MM.1S (cell line): ENCODE results near the gene EBF3.

Source experiments
- DNase-seq: peaks from one replicate; pipeline ENCODE4 v3.0.0-alpha.2; 2015
- H2AFZ ChIP-seq: fragments of 300-600 bp; sonication (generic); 2 replicates; pipeline ENCODE4 v1.6.0; 2016; ENCODE audit warnings: antibody characterized with exemption, low read length
- H3F3A ChIP-seq: fragments of 300-600 bp; sonication (generic); 2 replicates; pipeline ENCODE4 v1.6.1; 2016; ENCODE audit warnings: mild to moderate bottlenecking, antibody characterized with exemption, low read length, moderate library complexity, mixed read lengths; ENCODE audit not compliant: insufficient read depth
- H3K27ac ChIP-seq: fragments of 300-600 bp; sonication (generic); 2 replicates; pipeline ENCODE4 v1.5.1; 2016; ENCODE audit warnings: mild to moderate bottlenecking, low read length
- H3K27me3 ChIP-seq: fragments of 300-600 bp; sonication (generic); replicated peaks from 2 replicates; pipeline ENCODE4 v1.6.0; 2016; ENCODE audit warnings: low read length; ENCODE audit not compliant: insufficient read depth
- H3K36me3 ChIP-seq: fragments of 300-600 bp; sonication (generic); replicated peaks from 2 replicates; pipeline ENCODE4 v1.6.1; 2016; ENCODE audit warnings: mild to moderate bottlenecking, low read length, mixed read lengths; ENCODE audit not compliant: insufficient read depth
- H3K4me1 ChIP-seq: fragments of 300-600 bp; sonication (generic); 2 replicates; pipeline ENCODE4 v1.6.1; 2016; ENCODE audit warnings: low read length, mixed read lengths
- H3K4me2 ChIP-seq: fragments of 300-600 bp; sonication (generic); 2 replicates; pipeline ENCODE4 v1.6.0; 2016; ENCODE audit warnings: low read depth, low read length
- H3K4me3 ChIP-seq: fragments of 300-600 bp; sonication (generic); 2 replicates; pipeline ENCODE4 v1.5.1; 2016; ENCODE audit warnings: low read length, mixed read lengths
- H3K79me2 ChIP-seq: fragments of 300-600 bp; sonication (generic); 2 replicates; pipeline ENCODE4 v1.6.1; 2016; ENCODE audit warnings: mixed run types, low read length, mixed read lengths
- H3K9ac ChIP-seq: fragments of 300-600 bp; sonication (generic); 2 replicates; pipeline ENCODE4 v1.6.1; 2016; ENCODE audit warnings: low read length, mixed read lengths
- H3K9me2 ChIP-seq: fragments of 300-600 bp; sonication (generic); replicated peaks from 2 replicates; pipeline ENCODE4 v1.6.1; 2016; ENCODE audit warnings: mild to moderate bottlenecking, low read length, mixed read lengths; ENCODE audit not compliant: insufficient read depth
- H3K9me3 ChIP-seq: fragments of 300-600 bp; sonication (generic); replicated peaks from 2 replicates; pipeline ENCODE4 v1.6.1; 2016; ENCODE audit warnings: mild to moderate bottlenecking, low read length, mixed read lengths; ENCODE audit not compliant: insufficient read depth
- H4K20me1 ChIP-seq: fragments of 300-600 bp; sonication (generic); 2 replicates; pipeline ENCODE4 v1.6.1; 2016; ENCODE audit warnings: mild to moderate bottlenecking, low read length, moderate library complexity, mixed read lengths; ENCODE audit not compliant: insufficient read depth
- EZH2 ChIP-seq: fragments of 300-600 bp; sonication (generic); optimal IDR thresholded peaks from 2 replicates; pipeline ENCODE3; 2017; ENCODE audit warnings: low read depth, mild to moderate bottlenecking, antibody characterized with exemption, low read length, mixed read lengths
- EZH2phosphoT487 ChIP-seq: fragments of 300-600 bp; sonication (generic); IDR thresholded peaks from 2 replicates; pipeline ENCODE4 v1.6.1; 2018; ENCODE audit warnings: antibody characterized with exemption, low read length
- TF ChIP-seq, protein P1 (sequence below): fragments of 300-600 bp; sonication (generic); IDR thresholded peaks from 2 replicates; pipeline ENCODE4 v1.5.1; 2016; ENCODE audit warnings: antibody characterized with exemption, low read length, mixed read lengths

EBF3 gene

DNA sequence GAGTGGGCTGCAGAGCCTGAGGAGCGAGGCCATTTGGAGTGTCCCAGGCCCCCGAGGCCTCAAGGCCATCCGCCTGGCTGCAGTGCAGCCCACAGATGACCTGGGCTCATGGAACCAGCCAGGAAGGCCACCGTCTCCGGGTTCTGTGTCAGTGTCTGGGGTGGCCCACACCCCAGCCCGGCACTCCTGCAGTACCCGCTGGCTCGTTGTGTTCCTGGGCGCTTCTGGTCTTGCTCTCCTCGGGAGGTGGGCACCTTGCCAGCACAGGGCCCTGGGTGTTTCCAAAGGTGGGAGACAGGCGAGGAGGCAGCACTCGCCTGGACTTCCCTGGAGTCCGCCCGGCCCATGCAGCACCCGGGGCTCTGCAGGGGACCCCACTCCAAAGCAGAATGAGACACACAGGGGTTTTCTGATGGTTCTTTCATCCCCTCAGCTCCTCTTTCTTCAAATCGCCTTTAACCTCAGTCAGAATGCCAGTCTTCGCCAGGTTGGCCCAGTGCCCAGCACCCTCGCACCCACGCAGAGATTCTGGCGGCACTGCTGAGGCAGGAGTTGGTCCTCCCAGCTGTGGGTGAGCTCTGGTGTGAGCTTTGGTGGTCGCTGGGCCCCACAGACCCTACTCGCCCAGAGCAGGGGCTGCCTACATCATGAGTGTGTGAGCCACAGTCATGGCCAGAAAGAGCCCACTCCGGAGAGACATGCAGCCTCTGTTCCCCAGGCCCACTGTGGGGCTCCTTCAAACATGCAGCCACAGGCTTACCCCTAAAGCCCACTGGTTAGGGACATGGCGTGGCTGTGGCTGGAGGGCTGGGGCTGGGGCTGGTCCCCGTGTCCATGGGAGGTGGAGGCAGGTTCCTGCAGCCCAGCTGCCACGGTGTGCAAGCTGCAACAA lies 155.7 kb downstream of the EBF3 start:
- no peaks in the 10 kb centered on the region for H3K9me2 ChIP-seq
- DNase-seq, result no peak
- no peak overlapping the region for H3K4me2 ChIP-seq
- no peak overlapping the region for H2AFZ ChIP-seq
- TF ChIP-seq, protein P1, sequence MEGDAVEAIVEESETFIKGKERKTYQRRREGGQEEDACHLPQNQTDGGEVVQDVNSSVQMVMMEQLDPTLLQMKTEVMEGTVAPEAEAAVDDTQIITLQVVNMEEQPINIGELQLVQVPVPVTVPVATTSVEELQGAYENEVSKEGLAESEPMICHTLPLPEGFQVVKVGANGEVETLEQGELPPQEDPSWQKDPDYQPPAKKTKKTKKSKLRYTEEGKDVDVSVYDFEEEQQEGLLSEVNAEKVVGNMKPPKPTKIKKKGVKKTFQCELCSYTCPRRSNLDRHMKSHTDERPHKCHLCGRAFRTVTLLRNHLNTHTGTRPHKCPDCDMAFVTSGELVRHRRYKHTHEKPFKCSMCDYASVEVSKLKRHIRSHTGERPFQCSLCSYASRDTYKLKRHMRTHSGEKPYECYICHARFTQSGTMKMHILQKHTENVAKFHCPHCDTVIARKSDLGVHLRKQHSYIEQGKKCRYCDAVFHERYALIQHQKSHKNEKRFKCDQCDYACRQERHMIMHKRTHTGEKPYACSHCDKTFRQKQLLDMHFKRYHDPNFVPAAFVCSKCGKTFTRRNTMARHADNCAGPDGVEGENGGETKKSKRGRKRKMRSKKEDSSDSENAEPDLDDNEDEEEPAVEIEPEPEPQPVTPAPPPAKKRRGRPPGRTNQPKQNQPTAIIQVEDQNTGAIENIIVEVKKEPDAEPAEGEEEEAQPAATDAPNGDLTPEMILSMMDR, result no peak
- no peak for TF ChIP-seq EZH2phosphoT487
- TF ChIP-seq EZH2, result no peak
- no peak overlapping the region for H3K4me3 ChIP-seq
- H3K79me2 ChIP-seq, result no peaks in the 10 kb centered on the region
- H4K20me1 ChIP-seq, result no peaks in the 10 kb centered on the region
- no peaks in the 10 kb centered on the region for H3K9me3 ChIP-seq
- H3K27me3 ChIP-seq, result no peaks in the 10 kb centered on the region
- H3K4me1 ChIP-seq, result no peaks in the 10 kb centered on the region
- no peak overlapping the region for H3K9ac ChIP-seq
- H3K27ac ChIP-seq, result no peak overlapping the region
- no peaks in the 10 kb centered on the region for H3K36me3 ChIP-seq
- H3F3A ChIP-seq, result no peaks in the 10 kb centered on the region

DNA sequence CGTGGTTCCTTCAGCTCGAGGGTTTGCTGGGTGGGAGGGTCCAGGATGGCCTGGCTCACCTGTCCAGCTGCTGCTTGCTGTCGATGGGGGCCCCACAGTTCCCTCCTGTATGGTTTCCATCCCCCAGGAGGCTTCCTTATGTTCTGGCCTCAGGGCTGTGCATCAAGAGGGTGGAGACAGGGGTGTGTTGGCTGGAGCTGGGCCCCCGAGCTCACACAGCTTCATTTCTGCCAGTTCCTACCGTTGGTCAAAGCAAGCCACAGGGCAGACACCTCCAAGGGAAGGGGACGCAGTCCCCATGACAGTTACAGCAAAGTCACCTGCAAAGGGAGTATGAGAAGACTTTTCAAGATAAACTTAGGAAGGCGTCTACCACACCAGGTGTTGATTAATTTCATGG lies 156.9 kb downstream of the EBF3 start:
- H4K20me1 ChIP-seq, result no peaks in the 10 kb centered on the region
- TF ChIP-seq, protein P1, result no peak
- H3K9me2 ChIP-seq, result no peaks in the 10 kb centered on the region
- no peaks in the 10 kb centered on the region for H3K79me2 ChIP-seq
- DNase-seq, result no peak
- no peak overlapping the region for H2AFZ ChIP-seq
- no peak overlapping the region for H3K4me3 ChIP-seq
- no peak overlapping the region for H3K27ac ChIP-seq
- no peaks in the 10 kb centered on the region for H3K36me3 ChIP-seq
- H3F3A ChIP-seq, result no peaks in the 10 kb centered on the region
- no peak overlapping the region for H3K9ac ChIP-seq
- no peaks in the 10 kb centered on the region for H3K27me3 ChIP-seq
- H3K4me1 ChIP-seq, result no peaks in the 10 kb centered on the region
- H3K4me2 ChIP-seq, result no peak overlapping the region
- no peaks in the 10 kb centered on the region for H3K9me3 ChIP-seq

DNA sequence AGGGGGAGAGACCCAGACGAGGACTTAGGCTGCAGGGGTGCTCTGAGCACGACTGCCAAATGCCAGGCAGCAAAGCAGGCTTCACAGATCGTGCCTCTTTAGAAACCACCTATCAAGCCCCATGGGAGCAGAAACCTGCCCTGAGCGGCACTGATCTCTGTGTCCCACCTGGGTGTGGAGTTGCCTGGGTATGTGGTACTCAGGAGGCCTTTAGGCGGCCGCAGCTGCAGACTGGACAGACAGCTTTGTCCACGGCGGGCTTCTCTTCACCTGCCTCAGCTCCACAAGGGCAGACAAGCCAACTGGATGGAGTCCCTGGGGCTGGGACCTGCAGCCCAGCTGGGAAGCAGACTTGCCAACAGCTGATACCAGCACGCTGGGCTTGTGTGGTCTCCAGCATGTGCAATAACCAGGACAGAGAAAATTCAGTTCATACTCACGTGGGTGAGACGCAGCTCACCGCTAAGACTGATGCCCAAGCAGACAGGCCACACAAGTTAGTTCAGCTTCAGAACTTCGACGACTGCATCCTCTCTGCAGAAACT lies 163.2 kb downstream of the EBF3 start:
- no peaks in the 10 kb centered on the region for H3K4me1 ChIP-seq
- H3F3A ChIP-seq, result no peaks in the 10 kb centered on the region
- no peak overlapping the region for H3K4me3 ChIP-seq
- H3K4me2 ChIP-seq, result no peak overlapping the region
- H3K9me3 ChIP-seq, result no peaks in the 10 kb centered on the region
- H3K9ac ChIP-seq, result no peak overlapping the region
- H2AFZ ChIP-seq, result no peak overlapping the region
- no peak for DNase-seq
- TF ChIP-seq EZH2phosphoT487, result no peak
- TF ChIP-seq, protein P1, result no peak
- no peak for TF ChIP-seq EZH2
- no peaks in the 10 kb centered on the region for H3K27me3 ChIP-seq
- H4K20me1 ChIP-seq, result no peaks in the 10 kb centered on the region
- H3K79me2 ChIP-seq, result no peaks in the 10 kb centered on the region
- no peaks in the 10 kb centered on the region for H3K36me3 ChIP-seq
- H3K9me2 ChIP-seq, result no peaks in the 10 kb centered on the region
- H3K27ac ChIP-seq, result no peak overlapping the region
